HG03575 (cell line): Measurements from ENCODE around the gene MRPL2.

Experiments used
- ATAC-seq: cut with Tn5 transposase; IDR thresholded peaks from one replicate; pipeline ENCODE4 v1.9.1; 2021; ENCODE audit not compliant: unreplicated experiment, insufficient number of reproducible peaks, low FRiP score; ENCODE audit errors: extremely low read depth

Gene MRPL2

GRCh38 chr6:43032326-43032725 lies 26.9 kb downstream of the MRPL2 start:
- no peak for ATAC-seq

- no peak for ATAC-seq
These were observed 30.1 kb downstream of the MRPL2 start for GRCh38 chr6:43029120-43029519.

- ATAC-seq, result no peak
These were observed 32.9 kb downstream of the MRPL2 start for GRCh38 chr6:43026365-43026764.

- ATAC-seq, result no peak
These were observed 34.8 kb downstream of the MRPL2 start for GRCh38 chr6:43024436-43024835.

GRCh38 chr6:43021270-43022047 lies 37.8 kb downstream of the MRPL2 start, which contains the start of gene RRP36:
TSS of gene RRP36 (plus strand) at chr6:43021623. CDS start at chr6:43021655, 32 bp downstream.
- ATAC-seq, result no peak

- no peak for ATAC-seq
These were observed 38.4 kb downstream of the MRPL2 start for GRCh38 chr6:43020847-43021246.

- ATAC-seq, result no peak
These were observed 39.1 kb downstream of the MRPL2 start for GRCh38 chr6:43020052-43020705.

- no peak for ATAC-seq
These were observed 40.1 kb downstream of the MRPL2 start for GRCh38 chr6:43019152-43019551.

- ATAC-seq, result no peak
These were observed 42.3 kb downstream of the MRPL2 start for GRCh38 chr6:43016943-43017334.

- ATAC-seq, result no peak
These were observed 42.9 kb downstream of the MRPL2 start for GRCh38 chr6:43016176-43016942.

GRCh38 chr6:43014434-43014909 lies 44.8 kb downstream of the MRPL2 start:
- no peak for ATAC-seq

GRCh38 chr6:43013843-43014433 lies 45.3 kb downstream of the MRPL2 start, which contains the start of the genes KLHDC3 and MEA1:
TSS of gene KLHDC3 (plus strand) at chr6:43014249. CDS start at chr6:43017193, 2,944 bp downstream.
TSS of gene MEA1 (minus strand) at chr6:43013946. CDS start at chr6:43013813, 133 bp downstream.
- ATAC-seq, result peak; percentile 85

- no peak for ATAC-seq
These were observed 46.0 kb downstream of the MRPL2 start for GRCh38 chr6:43013097-43013842.

GRCh38 chr6:43012364-43012763 lies 46.9 kb downstream of the MRPL2 start:
- ATAC-seq, result no peak

- ATAC-seq, result no peak
These were observed 48.0 kb downstream of the MRPL2 start for GRCh38 chr6:43011207-43011606.

GRCh38 chr6:43009124-43009523 lies 50.1 kb downstream of the MRPL2 start:
- ATAC-seq, result no peak

GRCh38 chr6:43007126-43007525 lies 52.1 kb downstream of the MRPL2 start:
- ATAC-seq, result no peak

GRCh38 chr6:43006251-43006650 lies 53.0 kb downstream of the MRPL2 start:
- no peak for ATAC-seq
